Measurements from ENCODE around the gene NCAM2. TPM values are rescaled to one million over a fixed set of nuclear protein-coding genes. Genes with fewer than 3 reads are reported as not detected.

The NCAM2 gene
- total RNA-seq, 1 experiment from 2014 or later = not detected

GRCh38 chr21:21213297-21213696, 215.1 kb downstream of the NCAM2 start:
- no peak for DNase-seq (ENCODE audit: low spot score)

GRCh38 chr21:21216047-21216446, 217.8 kb downstream of the NCAM2 start:
- no peak for DNase-seq (ENCODE audit: low spot score)

GRCh38 chr21:21226472-21226871, 228.3 kb downstream of the NCAM2 start:
- DNase-seq (ENCODE audit: low spot score) = no peak

GRCh38 chr21:21230672-21231071, 232.5 kb downstream of the NCAM2 start:
- DNase-seq (ENCODE audit: low spot score) = no peak

GRCh38 chr21:21231913-21232312, 233.7 kb downstream of the NCAM2 start:
- no peak for DNase-seq (ENCODE audit: low spot score)

- DNase-seq (ENCODE audit: low spot score) = peak; percentile 13
These were observed 234.1 kb downstream of the NCAM2 start for GRCh38 chr21:21232320-21232719.

GRCh38 chr21:21233051-21233450, 234.8 kb downstream of the NCAM2 start:
- no peak for DNase-seq (ENCODE audit: low spot score)

- no peak for DNase-seq (ENCODE audit: low spot score)
These were observed 238.8 kb downstream of the NCAM2 start for GRCh38 chr21:21236996-21237395.

GRCh38 chr21:21238629-21239400, 240.6 kb downstream of the NCAM2 start:
- DNase-seq (ENCODE audit: low spot score) = no peak

GRCh38 chr21:21241391-21241790, 243.2 kb downstream of the NCAM2 start:
- DNase-seq (ENCODE audit: low spot score) = no peak

- no peak for DNase-seq (ENCODE audit: low spot score)
These were observed 247.8 kb downstream of the NCAM2 start for GRCh38 chr21:21246007-21246406.

- DNase-seq (ENCODE audit: low spot score) = no peak
These were observed 249.2 kb downstream of the NCAM2 start for GRCh38 chr21:21247424-21247823.

GRCh38 chr21:21262048-21262447, 263.8 kb downstream of the NCAM2 start:
- DNase-seq (ENCODE audit: low spot score) = no peak

GRCh38 chr21:21268061-21268471, 269.9 kb downstream of the NCAM2 start:
- DNase-seq (ENCODE audit: low spot score) = no peak

GRCh38 chr21:21268885-21269284, 270.7 kb downstream of the NCAM2 start:
- no peak for DNase-seq (ENCODE audit: low spot score)

- DNase-seq (ENCODE audit: low spot score) = no peak
These were observed 281.1 kb downstream of the NCAM2 start for GRCh38 chr21:21279193-21279901.

- no peak for DNase-seq (ENCODE audit: low spot score)
These were observed 285.6 kb downstream of the NCAM2 start for GRCh38 chr21:21283810-21284209.

GRCh38 chr21:21286170-21286798, 288.1 kb downstream of the NCAM2 start:
- no peak for DNase-seq (ENCODE audit: low spot score)

- no peak for DNase-seq (ENCODE audit: low spot score)
These were observed 292.5 kb downstream of the NCAM2 start for GRCh38 chr21:21290751-21291150.

GRCh38 chr21:21291883-21292569, 293.8 kb downstream of the NCAM2 start:
- no peak for DNase-seq (ENCODE audit: low spot score)

- DNase-seq (ENCODE audit: low spot score) = no peak
These were observed 297.1 kb downstream of the NCAM2 start for GRCh38 chr21:21295303-21295702.

- no peak for DNase-seq (ENCODE audit: low spot score)
These were observed 299.0 kb downstream of the NCAM2 start for GRCh38 chr21:21297211-21297610.

Measured in HT-29 (cell line).